Liver (tissue), 9 donors: ENCODE results near the gene UBE2F. TPM values are rescaled to one million over a fixed set of nuclear protein-coding genes. Genes with fewer than 3 reads are reported as not detected.

Experiments
- DNase-seq: peaks from one replicate; pipeline ENCODE4 v3.0.0-alpha.2; 2017; ENCODE audit warnings: low spot score
- H3K27ac ChIP-seq, 2 donors: one replicate each; pipeline ENCODE4 v1.7.0; 2013; ENCODE audit warnings: inconsistent platforms in 2 of 2, low read length in 2 of 2, control low read depth in 1 of 2, low read depth in 1 of 2, mild to moderate bottlenecking in 1 of 2
- H3K27me3 ChIP-seq, 4 donors: one replicate each; pipeline versions ENCODE4 v1.6.1 to v1.7.0; 2013; ENCODE audit warnings: low read length in 3 of 4, inconsistent platforms in 1 of 4, mild to moderate bottlenecking in 1 of 4, moderate library complexity in 1 of 4; ENCODE audit not compliant: control insufficient read depth in 4 of 4, insufficient read depth in 4 of 4
- H3K36me3 ChIP-seq, 4 donors: one replicate each; pipeline versions ENCODE4 v1.6.1 to v1.7.0; 2013; ENCODE audit warnings: low read length in 3 of 4, mild to moderate bottlenecking in 3 of 4, low read depth in 1 of 4, moderate library complexity in 1 of 4; ENCODE audit not compliant: control insufficient read depth in 4 of 4, insufficient read depth in 3 of 4
- H3K4me1 ChIP-seq, 4 donors: one replicate each; pipeline versions ENCODE4 v1.6.1 to v1.7.0; 2013; ENCODE audit warnings: low read length in 3 of 4, mild to moderate bottlenecking in 3 of 4, moderate library complexity in 1 of 4; ENCODE audit not compliant: control insufficient read depth in 4 of 4, insufficient read depth in 4 of 4
- H3K4me3 ChIP-seq, 3 donors: one replicate each; pipeline versions ENCODE4 v1.6.1 to v1.7.0; 2013; ENCODE audit warnings: low read length in 3 of 3, control low read depth in 1 of 3, low read depth in 1 of 3, mild to moderate bottlenecking in 1 of 3
- H3K9ac ChIP-seq, 2 donors: one replicate each; pipeline ENCODE4 v1.7.0; 2013; ENCODE audit warnings: low read length in 2 of 2, mild to moderate bottlenecking in 2 of 2, moderate library complexity in 2 of 2, control low read depth in 1 of 2, low read depth in 1 of 2
- H3K9me3 ChIP-seq, 4 donors: one replicate each; pipeline versions ENCODE4 v1.6.1 to v1.7.0; 2013; ENCODE audit warnings: low read length in 3 of 4; ENCODE audit not compliant: control insufficient read depth in 4 of 4
- ATF3 ChIP-seq: IDR thresholded peaks from 2 replicates; pipeline ENCODE4 v1.6.1; 2016; ENCODE audit warnings: antibody characterized with exemption
- CTCF ChIP-seq: fragments of 150-350 bp; IDR thresholded peaks from 2 replicates; pipeline ENCODE4 v1.5.1; 2017; ENCODE audit warnings: improper control_type of control experiment, low read depth, low read length; ENCODE audit not compliant: missing input control
- EGR1 ChIP-seq, 2 donors: IDR thresholded peaks; 2 replicates each; pipeline ENCODE4 v1.6.1; 2016 to 2018; ENCODE audit warnings: antibody characterized with exemption in 2 of 2, low read depth in 2 of 2
- FOXA1 ChIP-seq: IDR thresholded peaks from 2 replicates; pipeline ENCODE4 v1.6.1; 2016; ENCODE audit warnings: antibody characterized with exemption
- FOXA2 ChIP-seq: IDR thresholded peaks from 2 replicates; pipeline ENCODE4 v1.6.1; 2016; ENCODE audit warnings: antibody characterized with exemption
- HNF4A ChIP-seq, 2 donors: conservative IDR thresholded peaks; 2 replicates each; pipeline ENCODE4 v1.6.1; 2016; ENCODE audit warnings: antibody characterized with exemption in 2 of 2, mild to moderate bottlenecking in 2 of 2
- HNF4G ChIP-seq: IDR thresholded peaks from 2 replicates; pipeline ENCODE4 v1.6.1; 2016; ENCODE audit warnings: antibody characterized with exemption
- JUND ChIP-seq, 2 donors: IDR thresholded peaks; 2 replicates each; pipeline ENCODE4 v1.6.1; 2016; ENCODE audit warnings: antibody characterized with exemption in 2 of 2
- MAX ChIP-seq: IDR thresholded peaks from 2 replicates; pipeline ENCODE4 v1.6.1; 2016; ENCODE audit warnings: antibody characterized with exemption
- NR2F2 ChIP-seq: IDR thresholded peaks from 2 replicates; pipeline ENCODE4 v1.6.1; 2016; ENCODE audit warnings: antibody characterized with exemption
- RAD21 ChIP-seq, 2 donors: IDR thresholded peaks; 2 replicates each; pipeline ENCODE4 v1.6.1; 2016; ENCODE audit warnings: antibody characterized with exemption in 2 of 2, mild to moderate bottlenecking in 2 of 2
- REST ChIP-seq: IDR thresholded peaks from 2 replicates; pipeline ENCODE4 v1.6.1; 2016; ENCODE audit warnings: antibody characterized with exemption, mild to moderate bottlenecking
- RXRA ChIP-seq, 2 donors: IDR thresholded peaks; 2 replicates each; pipeline ENCODE4 v1.6.1; 2017 to 2018; ENCODE audit warnings: antibody characterized with exemption in 2 of 2, mild to moderate bottlenecking in 1 of 2
- SP1 ChIP-seq: IDR thresholded peaks from 2 replicates; pipeline ENCODE4 v1.6.1; 2018; ENCODE audit warnings: antibody characterized with exemption, mild to moderate bottlenecking
- TAF1 ChIP-seq: conservative IDR thresholded peaks from 2 replicates; pipeline ENCODE4 v1.6.1; 2016; ENCODE audit warnings: antibody characterized with exemption, mild to moderate bottlenecking
- YY1 ChIP-seq: IDR thresholded peaks from 2 replicates; pipeline ENCODE4 v1.6.1; 2016; ENCODE audit warnings: antibody characterized with exemption, mild to moderate bottlenecking
- WGBS: extraction: QIAGEN DNeasy Blood & Tissue Kit; methylation state at CpG from one replicate; pipeline ENCODE4 v1.1.7; 2013; 5-methylcytosine and 5-hydroxymethylcytosine counted together
- polyA plus RNA-seq, 2 donors: library from polyadenylated mRNA; stranded (reverse) in 1 of 2; unstranded in 1 of 2; fragments of 200-250 nt in 1 of 2; fragments of >200 nt in 1 of 2; fragmentation: Nextera tagmentation in 1 of 2; extraction: Ambion mirVana in 1 of 2; gene quantifications; one replicate each; pipeline versions ENCODE4 v1.2.1 to v1.2.3, GENCODE V29; 2013 to 2015
- total RNA-seq, 2 donors: library from RNA; depleted of rRNA; stranded (reverse); fragments of >200 nt; gene quantifications; one replicate each; pipeline ENCODE4 v1.2.3, GENCODE V29; 2014
- donor health status: healthy.
- donor health status: healthy.
- donor health status: healthy.
- donor health status: healthy.
- donor health status: healthy.

UBE2F gene
- total and polyA plus RNA-seq, 4 donors, result 30.5 to 55.3 (median 32.1) TPM

- Histone ChIP-seq H3K9ac (no peak overlapping the region), H3K4me1 (no peaks in the 10 kb centered on the region), H3K4me3 (no peak overlapping the region), H3K27ac (no peak overlapping the region), H3K36me3 (peaks cover 1 to 24% (median 7%) of the 10 kb centered on the region in 4 donors), H3K9me3 (no peaks in the 10 kb centered on the region), H3K27me3 (no peaks in the 10 kb centered on the region)
- no peak for DNase-seq
- WGBS, result 97% methylated on average over 9 of the region's 9 CpGs
- TF ChIP-seq RXRA (IDR thresholded peaks at IDR 0.05), result no peak
- no peak for TF ChIP-seq REST
- no peak for TF ChIP-seq MAX
- TF ChIP-seq SP1, result no peak
- no peak for TF ChIP-seq JUND (IDR thresholded peaks at IDR 0.05)
- TF ChIP-seq YY1, result no peak
- TF ChIP-seq FOXA2, result no peak
- TF ChIP-seq HNF4A (conservative IDR thresholded peaks at IDR 0.05), result no peak
- no peak for TF ChIP-seq TAF1
- TF ChIP-seq RAD21 (IDR thresholded peaks at IDR 0.05), result no peak
- no peak for TF ChIP-seq NR2F2
- TF ChIP-seq CTCF, result no peak
- TF ChIP-seq FOXA1, result no peak
- no peak for TF ChIP-seq ATF3
- TF ChIP-seq HNF4G, result no peak
- no peak for TF ChIP-seq EGR1 (IDR thresholded peaks at IDR 0.05; ENCODE audit: low read depth in 2 of 2)
Measured at GRCh38 chr2:238025741-238026360, 59.0 kb downstream of the UBE2F start.

GRCh38 chr2:238027058-238027457 is 60.2 kb downstream of the UBE2F start:
- Histone ChIP-seq H3K36me3 (peaks cover 4 to 25% (median 14%) of the 10 kb centered on the region in 4 donors), H3K27ac (no peak overlapping the region), H3K9me3 (no peaks in the 10 kb centered on the region), H3K9ac (no peak overlapping the region), H3K4me1 (no peaks in the 10 kb centered on the region), H3K27me3 (no peaks in the 10 kb centered on the region), H3K4me3 (no peak overlapping the region)
- WGBS, result 90% methylated on average over 4 of the region's 4 CpGs
- no peak for TF ChIP-seq ATF3
- DNase-seq, result no peak
